ENCODE results near the gene ABLIM1.

ABLIM1 gene

GRCh38 chr10:114647545-114648138, 10.4 kb downstream of the ABLIM1 start:
- no peak for TF ChIP-seq SIN3A (IDR thresholded peaks at IDR 0.05; ENCODE audit: borderline replicate concordance, insufficient read depth, low read length)

GRCh38 chr10:114646426-114646825, 11.6 kb downstream of the ABLIM1 start:
- TF ChIP-seq FOXP2 (optimal IDR thresholded peaks at IDR 0.05; ENCODE audit: borderline replicate concordance, extremely low read depth, extremely low read length, insufficient read depth) (no peak), POLR2AphosphoS5 (IDR thresholded peaks at IDR 0.05; ENCODE audit: low read depth, low read length) (no peak), SIN3A (IDR thresholded peaks at IDR 0.05; ENCODE audit: borderline replicate concordance, insufficient read depth, low read length) (no peak), REST (IDR thresholded peaks at IDR 0.05; ENCODE audit: insufficient read depth in 1 of 2, low read depth in 2 of 2, low read length in 2 of 2) (no peak), TAF1 (IDR thresholded peaks at IDR 0.05; ENCODE audit: borderline replicate concordance, insufficient read depth, low read length) (no peak)

DNA sequence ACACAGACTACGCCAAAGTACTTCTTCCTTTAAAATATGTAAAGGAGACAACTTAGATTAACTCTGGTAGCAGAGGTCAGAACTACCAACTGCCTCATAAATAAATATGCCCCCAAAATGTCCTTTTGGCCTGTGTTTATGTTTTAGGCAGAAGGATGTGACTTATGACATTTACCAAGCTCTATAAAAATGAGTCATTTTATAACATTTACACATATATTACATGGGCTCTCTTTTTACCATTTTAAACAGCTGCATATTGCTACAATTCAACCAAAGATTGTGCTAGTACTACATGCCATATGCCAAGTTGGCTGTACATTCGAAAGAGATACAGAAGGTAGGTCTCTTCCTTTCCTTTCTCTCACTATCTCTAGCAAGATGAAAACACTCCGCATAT, 12.4 kb downstream of the ABLIM1 start:
- TF ChIP-seq POLR2AphosphoS5 (IDR thresholded peaks at IDR 0.05; ENCODE audit: low read depth, low read length): no peak
- TF ChIP-seq FOXP2 (optimal IDR thresholded peaks at IDR 0.05; ENCODE audit: borderline replicate concordance, extremely low read depth, extremely low read length, insufficient read depth): no peak
- TF ChIP-seq REST (IDR thresholded peaks at IDR 0.05; ENCODE audit: insufficient read depth in 1 of 2, low read depth in 2 of 2, low read length in 2 of 2): no peak
- no peak for TF ChIP-seq SIN3A (IDR thresholded peaks at IDR 0.05; ENCODE audit: borderline replicate concordance, insufficient read depth, low read length)
- no peak for TF ChIP-seq TAF1 (IDR thresholded peaks at IDR 0.05; ENCODE audit: borderline replicate concordance, insufficient read depth, low read length)

GRCh38 chr10:114643158-114643557, 14.9 kb downstream of the ABLIM1 start:
- no peak for TF ChIP-seq REST (IDR thresholded peaks at IDR 0.05; ENCODE audit: insufficient read depth in 1 of 2, low read depth in 2 of 2, low read length in 2 of 2)
- TF ChIP-seq FOXP2 (optimal IDR thresholded peaks at IDR 0.05; ENCODE audit: borderline replicate concordance, extremely low read depth, extremely low read length, insufficient read depth): no peak
- TF ChIP-seq POLR2AphosphoS5 (IDR thresholded peaks at IDR 0.05; ENCODE audit: low read depth, low read length): no peak
- no peak for TF ChIP-seq TAF1 (IDR thresholded peaks at IDR 0.05; ENCODE audit: borderline replicate concordance, insufficient read depth, low read length)
- no peak for TF ChIP-seq SIN3A (IDR thresholded peaks at IDR 0.05; ENCODE audit: borderline replicate concordance, insufficient read depth, low read length)

DNA sequence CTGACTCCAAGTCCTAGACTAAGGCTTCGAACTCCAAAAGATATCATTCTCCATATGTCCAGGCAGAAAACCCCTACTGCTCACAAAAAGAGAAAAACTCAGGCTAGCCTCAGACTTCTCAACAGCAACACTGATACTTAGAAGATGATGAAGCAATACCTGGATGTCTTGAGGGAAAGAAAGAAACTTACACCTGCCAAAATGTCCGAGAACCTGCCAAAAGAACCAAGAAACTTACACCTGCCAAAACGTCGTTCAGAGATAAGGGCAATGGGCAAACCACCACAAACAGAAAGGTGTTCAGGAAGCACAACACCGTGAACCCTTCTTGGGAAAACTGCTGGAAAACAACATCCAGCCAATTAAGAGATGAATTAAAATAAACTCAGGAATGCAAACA, 15.3 kb downstream of the ABLIM1 start:
- no peak for TF ChIP-seq POLR2AphosphoS5 (IDR thresholded peaks at IDR 0.05; ENCODE audit: low read depth, low read length)
- no peak for TF ChIP-seq FOXP2 (optimal IDR thresholded peaks at IDR 0.05; ENCODE audit: borderline replicate concordance, extremely low read depth, extremely low read length, insufficient read depth)
- no peak for TF ChIP-seq TAF1 (IDR thresholded peaks at IDR 0.05; ENCODE audit: borderline replicate concordance, insufficient read depth, low read length)
- no peak for TF ChIP-seq SIN3A (IDR thresholded peaks at IDR 0.05; ENCODE audit: borderline replicate concordance, insufficient read depth, low read length)
- no peak for TF ChIP-seq REST (IDR thresholded peaks at IDR 0.05; ENCODE audit: insufficient read depth in 1 of 2, low read depth in 2 of 2, low read length in 2 of 2)
